SU-DHL-6 (cell line): ENCODE results near the gene TMEM14A.

Experiments
- H2AFZ ChIP-seq: fragments of 200-600 bp; sonication (generic); 2 replicates; pipeline ENCODE4 v1.6.1; 2014; ENCODE audit warnings: low read depth, mild to moderate bottlenecking, moderate library complexity, mixed read lengths, antibody characterized with exemption, low read length; ENCODE audit not compliant: severe bottlenecking
- H3F3A ChIP-seq: fragments of 200-600 bp; shearing (Covaris generic); 2 replicates; pipeline ENCODE4 v1.6.0; 2016; ENCODE audit warnings: antibody characterized with exemption, mild to moderate bottlenecking; ENCODE audit not compliant: insufficient read depth
- H3K27ac ChIP-seq: fragments of 200-600 bp; sonication (generic); 2 replicates; pipeline ENCODE4 v1.5.1; 2016; ENCODE audit warnings: low read depth, mild to moderate bottlenecking, low read length, moderate library complexity, mixed read lengths
- H3K27me3 ChIP-seq: fragments of 200-600 bp; sonication (generic), shearing (Covaris generic); 2 replicates; pipeline ENCODE4 v1.6.0; 2014; ENCODE audit warnings: mild to moderate bottlenecking, low read length
- H3K36me3 ChIP-seq: fragments of 200-600 bp; sonication (generic); 2 replicates; pipeline ENCODE4 v1.6.1; 2014; ENCODE audit warnings: mild to moderate bottlenecking, low read length, mixed read lengths
- H3K4me2 ChIP-seq: fragments of 300-600, 200-600 bp; shearing (Covaris generic), sonication (generic); 2 replicates; pipeline ENCODE4 v1.6.0; 2014; ENCODE audit warnings: low read length, low read depth, mild to moderate bottlenecking; ENCODE audit not compliant: poor library complexity, severe bottlenecking
- H3K4me3 ChIP-seq: fragments of 200-600 bp; sonication (generic); 2 replicates; pipeline ENCODE4 v1.5.1; 2014; ENCODE audit warnings: antibody characterized with exemption, low read length, mild to moderate bottlenecking, mixed read lengths; ENCODE audit not compliant: insufficient read depth, poor library complexity, severe bottlenecking
- H3K79me2 ChIP-seq: fragments of 200-600 bp; sonication (generic); 2 replicates; pipeline ENCODE4 v1.6.1; 2014; ENCODE audit warnings: mild to moderate bottlenecking, low read length, moderate library complexity; ENCODE audit not compliant: insufficient read depth
- H3K9ac ChIP-seq: fragments of 200-600 bp; sonication (generic); 2 replicates; pipeline ENCODE4 v1.7.0; 2014; ENCODE audit warnings: mild to moderate bottlenecking, low read length
- H3K9me2 ChIP-seq: fragments of 200-600 bp; sonication (generic); replicated peaks from 2 replicates; pipeline ENCODE4 v1.6.1; 2014; ENCODE audit warnings: low read length; ENCODE audit not compliant: insufficient read depth
- H3K9me3 ChIP-seq: fragments of 200-600 bp; sonication (generic); 2 replicates; pipeline ENCODE4 v1.6.1; 2014; ENCODE audit warnings: low read length, mixed read lengths; ENCODE audit not compliant: insufficient read depth
- H4K20me1 ChIP-seq: fragments of 200-600 bp; sonication (generic); 2 replicates; pipeline ENCODE4 v1.6.1; 2014; ENCODE audit warnings: low read depth, mild to moderate bottlenecking, antibody characterized with exemption, low read length, moderate library complexity, mixed read lengths
- EZH2phosphoT487 ChIP-seq: fragments of 200-600 bp; sonication (generic), shearing (Covaris generic); conservative IDR thresholded peaks from 2 replicates; pipeline ENCODE4 v1.6.1; 2018; ENCODE audit warnings: mild to moderate bottlenecking, antibody characterized with exemption, low read length, moderate library complexity, mixed read lengths
- TF ChIP-seq, protein P1 (sequence below): fragments of 200-600 bp; sonication (generic); IDR thresholded peaks from one replicate; pipeline ENCODE4 v1.5.1; 2017; ENCODE audit warnings: antibody characterized with exemption, mild to moderate bottlenecking, low read length, moderate library complexity; ENCODE audit not compliant: insufficient read depth, poor library complexity, severe bottlenecking

Gene TMEM14A

DNA sequence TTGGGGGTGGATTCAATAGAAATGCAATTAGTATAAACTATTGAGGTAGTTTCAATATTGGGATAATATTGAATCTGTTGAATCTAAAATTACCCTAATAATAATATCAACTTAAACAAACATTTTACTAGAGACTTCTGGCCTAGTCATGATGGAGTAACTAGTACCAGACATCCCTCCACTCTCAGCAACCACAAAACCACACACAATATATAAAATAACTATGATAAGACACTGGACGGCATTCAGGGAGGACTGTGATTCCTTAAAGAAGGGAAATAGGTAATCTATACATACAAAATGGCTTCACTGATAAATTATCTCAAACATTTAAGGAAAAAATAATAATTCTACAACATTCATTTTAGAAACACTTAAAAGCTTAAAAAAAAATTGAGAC, 38.9 kb upstream of the TMEM14A start:
- no peak for TF ChIP-seq EZH2phosphoT487
- TF ChIP-seq, protein P1, sequence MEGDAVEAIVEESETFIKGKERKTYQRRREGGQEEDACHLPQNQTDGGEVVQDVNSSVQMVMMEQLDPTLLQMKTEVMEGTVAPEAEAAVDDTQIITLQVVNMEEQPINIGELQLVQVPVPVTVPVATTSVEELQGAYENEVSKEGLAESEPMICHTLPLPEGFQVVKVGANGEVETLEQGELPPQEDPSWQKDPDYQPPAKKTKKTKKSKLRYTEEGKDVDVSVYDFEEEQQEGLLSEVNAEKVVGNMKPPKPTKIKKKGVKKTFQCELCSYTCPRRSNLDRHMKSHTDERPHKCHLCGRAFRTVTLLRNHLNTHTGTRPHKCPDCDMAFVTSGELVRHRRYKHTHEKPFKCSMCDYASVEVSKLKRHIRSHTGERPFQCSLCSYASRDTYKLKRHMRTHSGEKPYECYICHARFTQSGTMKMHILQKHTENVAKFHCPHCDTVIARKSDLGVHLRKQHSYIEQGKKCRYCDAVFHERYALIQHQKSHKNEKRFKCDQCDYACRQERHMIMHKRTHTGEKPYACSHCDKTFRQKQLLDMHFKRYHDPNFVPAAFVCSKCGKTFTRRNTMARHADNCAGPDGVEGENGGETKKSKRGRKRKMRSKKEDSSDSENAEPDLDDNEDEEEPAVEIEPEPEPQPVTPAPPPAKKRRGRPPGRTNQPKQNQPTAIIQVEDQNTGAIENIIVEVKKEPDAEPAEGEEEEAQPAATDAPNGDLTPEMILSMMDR: no peak
- no peaks in the 10 kb centered on the region for H4K20me1 ChIP-seq
- H3K27me3 ChIP-seq: 0 out of 2 replicates have a peak, but pooled peaks cover 2% of the 10 kb centered on the region
- no peak overlapping the region for H2AFZ ChIP-seq
- H3K4me3 ChIP-seq: no peak overlapping the region
- H3K79me2 ChIP-seq: no peaks in the 10 kb centered on the region
- no peaks in the 10 kb centered on the region for H3K9me3 ChIP-seq
- no peak overlapping the region for H3K4me2 ChIP-seq
- no peaks in the 10 kb centered on the region for H3F3A ChIP-seq
- no peak overlapping the region for H3K27ac ChIP-seq
- H3K36me3 ChIP-seq: no peaks in the 10 kb centered on the region
- no peaks in the 10 kb centered on the region for H3K9me2 ChIP-seq
- H3K9ac ChIP-seq: no peak overlapping the region

DNA sequence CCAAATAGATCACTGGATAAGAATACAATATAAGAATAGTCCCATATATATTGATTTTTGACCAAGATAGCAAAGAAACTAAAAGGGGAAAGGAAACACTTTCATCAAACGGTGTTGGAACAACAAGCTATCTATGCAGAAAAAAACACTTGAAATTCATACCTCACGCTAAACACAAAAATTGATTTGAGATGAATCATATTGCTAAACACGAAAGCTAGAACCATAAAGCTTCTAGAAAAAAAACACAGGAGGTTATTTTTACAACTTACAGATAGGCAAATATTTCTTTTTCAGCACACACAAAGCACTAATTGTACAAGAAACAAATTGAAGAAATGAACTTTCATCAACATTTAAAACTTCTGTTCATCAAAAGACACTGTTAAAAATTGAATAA, 36.7 kb upstream of the TMEM14A start:
- H3K4me2 ChIP-seq: no peak overlapping the region
- no peaks in the 10 kb centered on the region for H3K79me2 ChIP-seq
- no peaks in the 10 kb centered on the region for H3F3A ChIP-seq
- no peak overlapping the region for H3K9ac ChIP-seq
- H2AFZ ChIP-seq: no peak overlapping the region
- H4K20me1 ChIP-seq: no peaks in the 10 kb centered on the region
- H3K9me3 ChIP-seq: no peaks in the 10 kb centered on the region
- H3K4me3 ChIP-seq: no peak overlapping the region
- H3K9me2 ChIP-seq: no peaks in the 10 kb centered on the region
- 0 out of 2 replicates have a peak, but pooled peaks cover 2% of the 10 kb centered on the region for H3K27me3 ChIP-seq
- TF ChIP-seq EZH2phosphoT487: no peak
- TF ChIP-seq, protein P1: no peak
- no peaks in the 10 kb centered on the region for H3K36me3 ChIP-seq
- H3K27ac ChIP-seq: no peak overlapping the region

DNA sequence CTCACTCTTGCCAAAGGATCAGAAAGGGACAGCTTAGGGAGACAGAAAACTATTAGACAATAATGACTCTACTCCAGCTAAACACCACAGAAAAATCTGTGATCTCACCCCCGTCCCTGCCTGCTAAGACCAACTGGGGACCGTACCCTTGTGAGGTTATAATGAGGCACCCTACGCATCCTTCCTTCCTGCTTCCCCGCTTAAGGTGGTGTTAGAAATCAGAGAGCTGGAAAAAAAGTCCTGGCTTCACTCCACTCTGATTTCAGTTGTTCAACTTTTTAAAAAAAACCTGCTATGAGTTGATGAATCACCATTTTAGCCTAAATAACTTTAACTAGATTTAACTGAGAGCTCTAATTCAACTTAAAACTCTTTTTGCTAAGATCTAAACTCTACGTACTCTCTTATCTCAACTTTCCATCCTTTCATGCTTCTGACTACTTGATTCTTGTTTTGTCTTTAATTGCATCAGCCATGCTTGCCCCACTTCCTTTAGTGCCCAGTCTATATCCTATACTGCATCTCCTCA, 35.8 kb upstream of the TMEM14A start:
- Histone ChIP-seq H3K9ac (no peak overlapping the region), H3F3A (no peaks in the 10 kb centered on the region), H3K9me3 (no peaks in the 10 kb centered on the region), H3K79me2 (no peaks in the 10 kb centered on the region), H4K20me1 (no peaks in the 10 kb centered on the region), H3K9me2 (no peaks in the 10 kb centered on the region), H3K27me3 (no peaks in the 10 kb centered on the region), H3K4me3 (no peak overlapping the region), H3K27ac (no peak overlapping the region), H3K4me2 (no peak overlapping the region), H2AFZ (no peak overlapping the region), H3K36me3 (no peaks in the 10 kb centered on the region)
- TF ChIP-seq, protein P1: no peak
- TF ChIP-seq EZH2phosphoT487: no peak
